Fibroblast of lung (primary cell): ENCODE measurements around the gene HPS5. TPM values are rescaled to one million over a fixed set of nuclear protein-coding genes. Genes with fewer than 3 reads are reported as not detected.

Experiments used
- DNase-seq, 2 donors: peaks; one replicate each; pipeline versions ENCODE4 v3.0.0 to v3.0.0-alpha.2; 2010; ENCODE audit warnings: low read depth in 2 of 2
- H2AFZ ChIP-seq: 2 replicates; pipeline ENCODE4 v1.5.1; 2012; ENCODE audit warnings: low read length, control low read depth, inconsistent platforms
- H3K27ac ChIP-seq: 2 replicates; pipeline ENCODE4 v1.5.1; 2011; ENCODE audit warnings: low read length, control low read depth; ENCODE audit not compliant: insufficient read depth
- H3K27me3 ChIP-seq: 2 replicates; pipeline ENCODE4 v1.5.1; 2011; ENCODE audit warnings: mild to moderate bottlenecking, low read length; ENCODE audit not compliant: control insufficient read depth, insufficient read depth
- H3K36me3 ChIP-seq: 2 replicates; pipeline ENCODE4 v1.5.1; 2011; ENCODE audit warnings: low read length; ENCODE audit not compliant: control insufficient read depth, insufficient read depth
- H3K4me1 ChIP-seq: 2 replicates; pipeline ENCODE4 v1.5.1; 2011; ENCODE audit warnings: low read length; ENCODE audit not compliant: control insufficient read depth, insufficient read depth; ENCODE audit errors: extremely low read depth
- H3K4me2 ChIP-seq: 2 replicates; pipeline ENCODE4 v1.5.1; 2011; ENCODE audit warnings: low read length, control low read depth; ENCODE audit not compliant: insufficient read depth; ENCODE audit errors: extremely low read depth
- H3K4me3 ChIP-seq, 4 experiments: fragments of 200-600 bp in 1 of 4; sonication (generic) in 1 of 4; replicated peaks in 1 of 4; 2 replicates each; pipeline ENCODE4 v1.5.1; 2011 to 2016; ENCODE audit warnings: low read length in 4 of 4, low read depth in 3 of 4, mild to moderate bottlenecking in 3 of 4, control low read depth in 2 of 4, inconsistent platforms in 1 of 4, mixed read lengths in 1 of 4; ENCODE audit not compliant: insufficient read depth in 1 of 4; ENCODE audit errors: control extremely low read depth in 1 of 4
- H3K79me2 ChIP-seq: 2 replicates; pipeline ENCODE4 v1.5.1; 2012; ENCODE audit warnings: mild to moderate bottlenecking, low read length, inconsistent platforms; ENCODE audit not compliant: control insufficient read depth, insufficient read depth
- H3K9ac ChIP-seq: 2 replicates; pipeline ENCODE4 v1.5.1; 2011; ENCODE audit warnings: mild to moderate bottlenecking, low read length, control low read depth; ENCODE audit not compliant: insufficient read depth
- H3K9me3 ChIP-seq: 2 replicates; pipeline ENCODE4 v1.5.1; 2012; ENCODE audit warnings: low read depth, low read length; ENCODE audit not compliant: control insufficient read depth, insufficient read depth
- H4K20me1 ChIP-seq: 2 replicates; pipeline ENCODE4 v1.5.1; 2011; ENCODE audit warnings: low read length; ENCODE audit not compliant: control insufficient read depth, insufficient read depth; ENCODE audit errors: extremely low read depth
- CTCF ChIP-seq, 2 donors: IDR thresholded peaks in 1 of 2; conservative IDR thresholded peaks in 1 of 2; 1 replicate in 1 of 2; 2 replicates in 1 of 2; pipeline ENCODE4 v1.5.1; 2011 to 2012; ENCODE audit warnings: low read length in 2 of 2, control low read depth in 1 of 2, inconsistent platforms in 1 of 2, low read depth in 1 of 2, mild to moderate bottlenecking in 1 of 2
- EZH2 ChIP-seq: IDR thresholded peaks from 2 replicates; pipeline ENCODE4 v1.5.1; 2012; ENCODE audit warnings: low read length, control low read depth, mild to moderate bottlenecking; ENCODE audit errors: missing control alignments
- polyA plus RNA-seq, 2 donors: library from polyadenylated mRNA; depleted of rRNA in 1 of 2; stranded (reverse) in 1 of 2; unstranded in 1 of 2; fragments of >200 nt; gene quantifications; 2 replicates each; pipeline ENCODE4 v1.2.1, GENCODE V29; 2011 to 2012; ENCODE audit warnings: missing spikeins in 1 of 2
- total RNA-seq: library from RNA; depleted of rRNA; stranded (reverse); fragments of >200 nt; gene quantifications from 2 replicates; pipeline ENCODE4 v1.2.1, GENCODE V29; 2014

HPS5 gene
- total and polyA plus RNA-seq, 2 donors (not counting 1 experiment from before 2014, with no cell fraction given), result 15.6 to 44.1 TPM

GRCh38 chr11:18299721-18300120 lies 22.2 kb downstream of the HPS5 start:
- H3K36me3 ChIP-seq, result peaks cover 6% of the 10 kb centered on the region

GRCh38 chr11:18295316-18295715 lies 26.6 kb downstream of the HPS5 start:
- H4K20me1 ChIP-seq, result no peaks in the 10 kb centered on the region
- no peak overlapping the region for H2AFZ ChIP-seq
- TF ChIP-seq CTCF (conservative IDR thresholded peaks at IDR 0.05 in 1 of 2, IDR thresholded peaks at IDR 0.05 in 1 of 2; ENCODE audit: low read depth in 1 of 2, low read length in 2 of 2), result no peak
- TF ChIP-seq EZH2, result no peak
- no peak overlapping the region for H3K4me2 ChIP-seq
- no peaks in the 10 kb centered on the region for H3K79me2 ChIP-seq
- H3K4me1 ChIP-seq, result no peaks in the 10 kb centered on the region
- no peaks in the 10 kb centered on the region for H3K27me3 ChIP-seq
- H3K36me3 ChIP-seq, result peaks cover 9% of the 10 kb centered on the region
- H3K4me3 ChIP-seq, result no peak overlapping the region
- H3K9ac ChIP-seq, result no peak overlapping the region
- H3K27ac ChIP-seq, result no peak overlapping the region
- no peak for DNase-seq
- no peaks in the 10 kb centered on the region for H3K9me3 ChIP-seq

More at GRCh38 chr11:18299721-18300120, 22.2 kb downstream of the HPS5 start:
- no peaks in the 10 kb centered on the region for H3K79me2 ChIP-seq
- no peak overlapping the region for H3K27ac ChIP-seq
- no peaks in the 10 kb centered on the region for H3K27me3 ChIP-seq
- no peak for DNase-seq
- H3K4me2 ChIP-seq, result no peak overlapping the region
- no peaks in the 10 kb centered on the region for H4K20me1 ChIP-seq
- no peak overlapping the region for H2AFZ ChIP-seq
- no peak overlapping the region for H3K4me3 ChIP-seq
- no peaks in the 10 kb centered on the region for H3K4me1 ChIP-seq
- no peak overlapping the region for H3K9ac ChIP-seq
- no peaks in the 10 kb centered on the region for H3K9me3 ChIP-seq
- TF ChIP-seq EZH2 (no peak), CTCF (conservative IDR thresholded peaks at IDR 0.05 in 1 of 2, IDR thresholded peaks at IDR 0.05 in 1 of 2; ENCODE audit: low read depth in 1 of 2, low read length in 2 of 2) (no peak)

GRCh38 chr11:18294862-18295261 lies 27.1 kb downstream of the HPS5 start:
- no peak for DNase-seq
- TF ChIP-seq EZH2 (no peak), CTCF (conservative IDR thresholded peaks at IDR 0.05 in 1 of 2, IDR thresholded peaks at IDR 0.05 in 1 of 2; ENCODE audit: low read depth in 1 of 2, low read length in 2 of 2) (no peak)
- Histone ChIP-seq H2AFZ (no peak overlapping the region), H3K36me3 (peaks cover 9% of the 10 kb centered on the region), H3K4me2 (no peak overlapping the region), H3K9ac (no peak overlapping the region), H3K79me2 (no peaks in the 10 kb centered on the region), H4K20me1 (no peaks in the 10 kb centered on the region), H3K27ac (no peak overlapping the region), H3K9me3 (no peaks in the 10 kb centered on the region), H3K4me1 (no peaks in the 10 kb centered on the region), H3K27me3 (no peaks in the 10 kb centered on the region), H3K4me3 (no peak overlapping the region)
